Endothelial cell of umbilical vein (primary cell): ENCODE results near the gene RNGTT. TPM values are rescaled to one million over a fixed set of nuclear protein-coding genes. Genes with fewer than 3 reads are reported as not detected.

Source experiments
- BruUV-seq: library from RNA; stranded (reverse); fragments of 400-500 nt; replicated peaks from 2 replicates; lab custom pipeline; 2021; lab: Mats Ljungman, UMichigan
- CTCF ChIA-PET: fragments of 300-600, 350-600 bp; sonication (Branson Sonifier 250); formaldehyde crosslinking; loops from one replicate; lab custom pipeline; 2021; ENCODE audit warnings: antibody characterized with exemption, inconsistent platforms; lab: Charles Lee
- POLR2A ChIA-PET: fragments of 300-600, 350-600 bp; sonication (Branson Sonifier 250); formaldehyde crosslinking; loops from one replicate; lab custom pipeline; 2021; ENCODE audit warnings: antibody characterized with exemption, inconsistent platforms; lab: Charles Lee
- DNase-seq: peaks from one replicate; pipeline ENCODE4 v3.0.0-alpha.2; 2011; ENCODE audit warnings: low read depth, low spot score
- FAIRE-seq: peaks from 2 replicates; lab custom pipeline; 2011; peaks lifted over from hg19 to GRCh38; lab: Jason Lieb, UNC
- H2AFZ ChIP-seq: 2 replicates; pipeline ENCODE4 v1.6.0; 2012; ENCODE audit warnings: low read depth, low read length, control low read depth, inconsistent platforms
- H3K27ac ChIP-seq: 2 replicates; pipeline ENCODE4 v1.5.1; 2011; ENCODE audit warnings: low read depth, mild to moderate bottlenecking, control low read depth, low read length, moderate library complexity; ENCODE audit not compliant: insufficient read depth
- H3K27me3 ChIP-seq, 2 experiments: 2 replicates each; pipeline versions ENCODE4 v1.6.0 to v1.6.1; 2011; ENCODE audit warnings: low read length in 2 of 2, mixed read lengths in 1 of 2; ENCODE audit not compliant: control insufficient read depth in 2 of 2, insufficient read depth in 2 of 2
- H3K36me3 ChIP-seq, 2 experiments: 2 replicates in 1 of 2; 3 replicates in 1 of 2; pipeline ENCODE4 v1.5.1; 2011; ENCODE audit warnings: low read length in 2 of 2, mild to moderate bottlenecking in 1 of 2, moderate library complexity in 1 of 2; ENCODE audit not compliant: control insufficient read depth in 2 of 2, insufficient read depth in 2 of 2; ENCODE audit errors: extremely low read depth in 1 of 2
- H3K4me1 ChIP-seq: 3 replicates; pipeline ENCODE4 v1.5.1; 2011; ENCODE audit warnings: mild to moderate bottlenecking, low read length; ENCODE audit not compliant: control insufficient read depth, insufficient read depth; ENCODE audit errors: extremely low read depth
- H3K4me2 ChIP-seq: 2 replicates; pipeline ENCODE4 v1.6.1; 2011; ENCODE audit warnings: low read length, control low read depth, mixed read lengths; ENCODE audit not compliant: insufficient read depth
- H3K4me3 ChIP-seq, 3 experiments: fragments of 200-600 bp in 1 of 3; sonication (generic), shearing (Covaris generic) in 1 of 3; replicated peaks in 1 of 3; 2 replicates each; pipeline ENCODE4 v1.5.1; 2011 to 2016; ENCODE audit warnings: control low read depth in 3 of 3, low read length in 3 of 3, mild to moderate bottlenecking in 2 of 3, inconsistent platforms in 1 of 3, low read depth in 1 of 3, moderate library complexity in 1 of 3; ENCODE audit not compliant: insufficient read depth in 1 of 3
- H3K79me2 ChIP-seq: 2 replicates; pipeline ENCODE4 v1.6.0; 2012; ENCODE audit warnings: low read length, inconsistent platforms; ENCODE audit not compliant: control insufficient read depth, insufficient read depth
- H3K9ac ChIP-seq: replicated peaks from 2 replicates; pipeline ENCODE3; 2011; ENCODE audit warnings: low read length, control low read depth; ENCODE audit not compliant: insufficient read depth; ENCODE audit errors: extremely low read depth
- H3K9me1 ChIP-seq: replicated peaks from 3 replicates; pipeline ENCODE4 v1.6.0; 2011; ENCODE audit warnings: mild to moderate bottlenecking, low read length; ENCODE audit not compliant: control insufficient read depth, insufficient read depth; ENCODE audit errors: extremely low read depth
- H3K9me3 ChIP-seq: replicated peaks from 2 replicates; pipeline ENCODE4 v1.5.1; 2012; ENCODE audit warnings: low read length, inconsistent platforms; ENCODE audit not compliant: control insufficient read depth, insufficient read depth
- H4K20me1 ChIP-seq: replicated peaks from 2 replicates; pipeline ENCODE3; 2011; ENCODE audit warnings: mild to moderate bottlenecking, low read length; ENCODE audit not compliant: control insufficient read depth, insufficient read depth; ENCODE audit errors: extremely low read depth
- EZH2 ChIP-seq: IDR thresholded peaks from 2 replicates; pipeline ENCODE4 v1.6.1; 2012; ENCODE audit warnings: borderline replicate concordance, low read depth, mild to moderate bottlenecking, moderate library complexity, low read length, inconsistent platforms; ENCODE audit not compliant: severe bottlenecking
- FOS ChIP-seq: IDR thresholded peaks from 2 replicates; pipeline ENCODE4 v1.6.1; 2011; ENCODE audit warnings: mild to moderate bottlenecking, low read length, moderate library complexity, borderline replicate concordance; ENCODE audit not compliant: insufficient read depth
- GATA2 ChIP-seq: IDR thresholded peaks from 2 replicates; pipeline ENCODE4 v1.7.0; 2011; ENCODE audit warnings: low read depth, mild to moderate bottlenecking, moderate library complexity, mixed read lengths, low read length; ENCODE audit not compliant: insufficient read length, insufficient read depth
- JUN ChIP-seq: IDR thresholded peaks from 2 replicates; pipeline ENCODE4 v1.6.1; 2011; ENCODE audit warnings: borderline replicate concordance, low read depth; ENCODE audit not compliant: insufficient read length, insufficient read depth
- MYC ChIP-seq: IDR thresholded peaks from one replicate; pipeline ENCODE4 v1.6.1; 2011; ENCODE audit warnings: mild to moderate bottlenecking, low read depth, low read length
- POLR2A ChIP-seq: IDR thresholded peaks from 2 replicates; pipeline ENCODE4 v1.6.1; 2012; ENCODE audit warnings: low read depth, mild to moderate bottlenecking, control low read depth, low read length
- POLR2AphosphoS5 ChIP-seq: IDR thresholded peaks from 2 replicates; pipeline ENCODE4 v1.6.1; 2012; ENCODE audit warnings: low read depth, mild to moderate bottlenecking, control low read depth, low read length, moderate library complexity; ENCODE audit not compliant: insufficient read depth
- dilution Hi-C: fragments of 300-500 bp; cut with MboI; formaldehyde crosslinking; loops from one replicate; pipeline ENCODE4 v1.15.0; 2019; ENCODE audit warnings: low sequenced_read_pairs; ENCODE audit not compliant: extremely low pct_ligation_motif_present
- intact Hi-C: fragments of 100-400 bp; cut with micrococcal nuclease; formaldehyde crosslinking; loops from one replicate; pipeline ENCODE4 v1.10.0; 2022
- polyA plus RNA-seq, 4 experiments: library from polyadenylated mRNA; depleted of rRNA in 3 of 4; stranded (reverse) in 3 of 4; unstranded in 1 of 4; fragments of >200 nt; gene quantifications; 2 replicates each; pipeline versions ENCODE4 v1.2.1 to v1.2.3, GENCODE V29; 2011 to 2012; ENCODE audit warnings: missing spikeins in 1 of 4
- total RNA-seq: library from RNA; stranded (reverse); gene quantifications from 2 replicates; pipeline ENCODE4 v1.2.3, GENCODE V29; 2021
- TF ChIP-seq, protein P1 (sequence below): IDR thresholded peaks from 2 replicates; pipeline ENCODE4 v1.6.1; 2011; ENCODE audit not compliant: insufficient read depth, insufficient read length
- TF ChIP-seq, protein P2 (sequence below), 2 donors: IDR thresholded peaks; 1 replicate in 1 of 2; 2 replicates in 1 of 2; pipeline ENCODE4 v1.5.1; 2011; ENCODE audit warnings: low read length in 2 of 2, mild to moderate bottlenecking in 2 of 2, moderate library complexity in 2 of 2, control low read depth in 1 of 2, inconsistent platforms in 1 of 2, low read depth in 1 of 2; ENCODE audit not compliant: insufficient read depth in 1 of 2; ENCODE audit errors: extremely low read depth in 1 of 2

Gene RNGTT
- total and polyA plus RNA-seq, 2 donors (not counting 3 experiments of a cell fraction or from before 2014, with no cell fraction given), result 2.1 to 13.1 TPM

DNA sequence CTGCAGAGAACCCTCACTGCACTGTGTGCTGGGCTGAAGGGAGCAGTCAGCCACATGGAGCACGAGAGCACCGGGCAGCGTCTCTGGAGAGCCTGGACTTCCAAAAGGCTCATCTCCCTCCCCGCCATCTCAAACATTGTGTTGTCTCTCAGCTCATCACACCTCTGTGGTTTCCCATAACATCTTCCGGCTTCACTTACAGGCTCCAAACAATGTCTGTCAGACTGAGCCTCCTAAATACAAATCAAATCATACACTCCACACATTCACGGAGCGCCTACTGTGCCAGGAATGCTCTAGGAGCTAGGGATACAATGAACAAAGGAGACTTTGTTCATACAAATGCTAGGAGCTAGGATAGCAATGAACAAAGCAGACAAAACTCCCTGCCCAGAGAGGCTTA, 398.0 kb downstream of the RNGTT start:
- DNase-seq, result no peak
- Histone ChIP-seq H3K9me1 (no peaks in the 10 kb centered on the region), H3K9ac (no peak overlapping the region), H3K36me3 (no peaks in the 10 kb centered on the region), H2AFZ (no peak overlapping the region), H4K20me1 (no peaks in the 10 kb centered on the region), H3K9me3 (no peaks in the 10 kb centered on the region), H3K27ac (no peak overlapping the region), H3K4me2 (no peak overlapping the region), H3K79me2 (no peaks in the 10 kb centered on the region), H3K4me1 (no peaks in the 10 kb centered on the region), H3K27me3 (no peaks in the 10 kb centered on the region), H3K4me3 (no peak overlapping the region)
- no TSS peak for BruUV-seq
- dilution Hi-C loops (no loop called here), intact Hi-C loops (no loop called here)
- TF ChIP-seq EZH2, result no peak
- TF ChIP-seq POLR2AphosphoS5, result no peak
- TF ChIP-seq, protein P1, sequence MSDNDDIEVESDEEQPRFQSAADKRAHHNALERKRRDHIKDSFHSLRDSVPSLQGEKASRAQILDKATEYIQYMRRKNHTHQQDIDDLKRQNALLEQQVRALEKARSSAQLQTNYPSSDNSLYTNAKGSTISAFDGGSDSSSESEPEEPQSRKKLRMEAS, result no peak
- TF ChIP-seq JUN, result no peak
- TF ChIP-seq GATA2, result no peak
- TF ChIP-seq FOS, result no peak
- TF ChIP-seq POLR2A, result no peak
- TF ChIP-seq, protein P2, sequence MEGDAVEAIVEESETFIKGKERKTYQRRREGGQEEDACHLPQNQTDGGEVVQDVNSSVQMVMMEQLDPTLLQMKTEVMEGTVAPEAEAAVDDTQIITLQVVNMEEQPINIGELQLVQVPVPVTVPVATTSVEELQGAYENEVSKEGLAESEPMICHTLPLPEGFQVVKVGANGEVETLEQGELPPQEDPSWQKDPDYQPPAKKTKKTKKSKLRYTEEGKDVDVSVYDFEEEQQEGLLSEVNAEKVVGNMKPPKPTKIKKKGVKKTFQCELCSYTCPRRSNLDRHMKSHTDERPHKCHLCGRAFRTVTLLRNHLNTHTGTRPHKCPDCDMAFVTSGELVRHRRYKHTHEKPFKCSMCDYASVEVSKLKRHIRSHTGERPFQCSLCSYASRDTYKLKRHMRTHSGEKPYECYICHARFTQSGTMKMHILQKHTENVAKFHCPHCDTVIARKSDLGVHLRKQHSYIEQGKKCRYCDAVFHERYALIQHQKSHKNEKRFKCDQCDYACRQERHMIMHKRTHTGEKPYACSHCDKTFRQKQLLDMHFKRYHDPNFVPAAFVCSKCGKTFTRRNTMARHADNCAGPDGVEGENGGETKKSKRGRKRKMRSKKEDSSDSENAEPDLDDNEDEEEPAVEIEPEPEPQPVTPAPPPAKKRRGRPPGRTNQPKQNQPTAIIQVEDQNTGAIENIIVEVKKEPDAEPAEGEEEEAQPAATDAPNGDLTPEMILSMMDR (IDR thresholded peaks at IDR 0.05; ENCODE audit: extremely low read depth in 1 of 2, insufficient read depth in 1 of 2, low read depth in 1 of 2, low read length in 2 of 2), result no peak
- TF ChIP-seq MYC, result no peak
- no peak for FAIRE-seq
- ChIA-PET POLR2A (no interaction called here), CTCF (no interaction called here)
